Neural cell (in vitro differentiated cells): ENCODE data around the gene USF1. TPM values are rescaled to one million over a fixed set of nuclear protein-coding genes. Genes with fewer than 3 reads are reported as not detected.

Experiments
- H2AFZ ChIP-seq: fragments of 200-600, 300-800 bp; sonication (generic), shearing (Covaris generic); 2 replicates; pipeline ENCODE4 v1.6.0; 2014; ENCODE audit warnings: low read depth, mild to moderate bottlenecking, antibody characterized with exemption, low read length, moderate library complexity
- H3F3A ChIP-seq: fragments of 200-600 bp; shearing (Covaris generic); 2 replicates; pipeline ENCODE4 v1.6.1; 2016; ENCODE audit warnings: mild to moderate bottlenecking, moderate library complexity, mixed read lengths, antibody characterized with exemption, low read length; ENCODE audit not compliant: insufficient read depth, poor library complexity, severe bottlenecking
- H3K27ac ChIP-seq: fragments of 200-600, 300-800 bp; sonication (generic), shearing (Covaris generic); 2 replicates; pipeline ENCODE4 v1.5.1; 2014; ENCODE audit warnings: mild to moderate bottlenecking, low read length, moderate library complexity
- H3K27me3 ChIP-seq: fragments of 300-800, 200-600 bp; sonication (generic), shearing (Covaris generic); 2 replicates; pipeline ENCODE4 v1.6.0; 2014; ENCODE audit warnings: mild to moderate bottlenecking, low read depth, low read length, moderate library complexity; ENCODE audit not compliant: insufficient read depth
- H3K36me3 ChIP-seq: fragments of 300-800, 200-600 bp; sonication (generic), shearing (Covaris generic); 2 replicates; pipeline ENCODE4 v1.5.1; 2014; ENCODE audit warnings: mild to moderate bottlenecking, antibody characterized with exemption, low read length, moderate library complexity; ENCODE audit not compliant: insufficient read depth
- H3K4me2 ChIP-seq: fragments of 300-800, 200-600 bp; sonication (generic), shearing (Covaris generic); 2 replicates; pipeline ENCODE4 v1.6.0; 2014; ENCODE audit warnings: mild to moderate bottlenecking, low read length
- H3K4me3 ChIP-seq: fragments of 300-800, 200-600 bp; sonication (generic), shearing (Covaris generic); 2 replicates; pipeline ENCODE4 v1.5.1; 2014; ENCODE audit warnings: mild to moderate bottlenecking, low read length, moderate library complexity
- H3K79me2 ChIP-seq: fragments of 200-600 bp; shearing (Covaris generic); replicated peaks from 2 replicates; pipeline ENCODE4 v1.6.0; 2014; ENCODE audit warnings: mild to moderate bottlenecking, low read length, moderate library complexity; ENCODE audit not compliant: insufficient read depth
- H3K9ac ChIP-seq: fragments of 300-800, 200-600 bp; sonication (generic), shearing (Covaris generic); 2 replicates; pipeline ENCODE4 v1.6.1; 2016; ENCODE audit warnings: mild to moderate bottlenecking, low read length, mixed read lengths
- H3K9me2 ChIP-seq: fragments of 200-600 bp; shearing (Covaris generic); 2 replicates; pipeline ENCODE4 v1.6.1; 2016; ENCODE audit warnings: mild to moderate bottlenecking, low read length, mixed read lengths; ENCODE audit not compliant: insufficient read depth
- H3K9me3 ChIP-seq: fragments of 200-600, 300-800 bp; sonication (generic), shearing (Covaris generic); 2 replicates; pipeline ENCODE4 v1.6.1; 2016; ENCODE audit warnings: mild to moderate bottlenecking, mixed run types, low read length, moderate library complexity, mixed read lengths
- H4K20me1 ChIP-seq: fragments of 200-600 bp; shearing (Covaris generic); 2 replicates; pipeline ENCODE4 v1.6.1; 2016; ENCODE audit warnings: mild to moderate bottlenecking, mixed run types; ENCODE audit not compliant: insufficient read depth
- EP300 ChIP-seq: fragments of 450-650 bp; conservative IDR thresholded peaks from 2 replicates; pipeline ENCODE4 v1.6.1; 2014; ENCODE audit warnings: antibody characterized with exemption, mild to moderate bottlenecking, moderate library complexity; ENCODE audit not compliant: poor library complexity, severe bottlenecking
- EZH2 ChIP-seq: fragments of 200-600, 300-800 bp; shearing (Covaris generic), sonication (generic); IDR thresholded peaks from 2 replicates; pipeline ENCODE4 v1.6.1; 2014; ENCODE audit warnings: antibody characterized with exemption, low read length, borderline replicate concordance, mild to moderate bottlenecking; ENCODE audit not compliant: insufficient read depth, poor library complexity, severe bottlenecking
- MXI1 ChIP-seq: fragments of 450-650 bp; conservative IDR thresholded peaks from 2 replicates; pipeline ENCODE4 v1.6.1; 2014; ENCODE audit warnings: antibody characterized with exemption, mild to moderate bottlenecking; ENCODE audit not compliant: poor library complexity, severe bottlenecking
- POLR2AphosphoS5 ChIP-seq: IDR thresholded peaks from 2 replicates; pipeline ENCODE4 v1.6.1; 2012
- RAD21 ChIP-seq: fragments of 450-650 bp; conservative IDR thresholded peaks from 2 replicates; pipeline ENCODE4 v1.6.1; 2014; ENCODE audit warnings: antibody characterized with exemption, mild to moderate bottlenecking, moderate library complexity
- SMC3 ChIP-seq: fragments of 450-650 bp; conservative IDR thresholded peaks from 2 replicates; pipeline ENCODE4 v1.6.1; 2014; ENCODE audit warnings: antibody characterized with exemption, mild to moderate bottlenecking, moderate library complexity; ENCODE audit not compliant: poor library complexity
- TAF1 ChIP-seq: IDR thresholded peaks from 2 replicates; pipeline ENCODE4 v1.6.1; 2012; ENCODE audit warnings: low read depth
- polyA plus RNA-seq: library from polyadenylated mRNA; depleted of rRNA; stranded (reverse); fragments of >200 nt; gene quantifications from 2 replicates; pipeline ENCODE4 v1.2.3, GENCODE V29; 2014
- TF ChIP-seq, protein P1 (sequence below): fragments of 450-650 bp; IDR thresholded peaks from 2 replicates; pipeline ENCODE4 v1.5.1; 2014; ENCODE audit warnings: antibody characterized with exemption, mild to moderate bottlenecking, moderate library complexity; ENCODE audit not compliant: poor library complexity, severe bottlenecking
- TF ChIP-seq, protein P2 (sequence below): IDR thresholded peaks from 2 replicates; pipeline ENCODE4 v1.6.1; 2012; ENCODE audit warnings: borderline replicate concordance

Gene USF1
- polyA plus RNA-seq, 1 donor from 2014 or later, result 366 TPM

DNA sequence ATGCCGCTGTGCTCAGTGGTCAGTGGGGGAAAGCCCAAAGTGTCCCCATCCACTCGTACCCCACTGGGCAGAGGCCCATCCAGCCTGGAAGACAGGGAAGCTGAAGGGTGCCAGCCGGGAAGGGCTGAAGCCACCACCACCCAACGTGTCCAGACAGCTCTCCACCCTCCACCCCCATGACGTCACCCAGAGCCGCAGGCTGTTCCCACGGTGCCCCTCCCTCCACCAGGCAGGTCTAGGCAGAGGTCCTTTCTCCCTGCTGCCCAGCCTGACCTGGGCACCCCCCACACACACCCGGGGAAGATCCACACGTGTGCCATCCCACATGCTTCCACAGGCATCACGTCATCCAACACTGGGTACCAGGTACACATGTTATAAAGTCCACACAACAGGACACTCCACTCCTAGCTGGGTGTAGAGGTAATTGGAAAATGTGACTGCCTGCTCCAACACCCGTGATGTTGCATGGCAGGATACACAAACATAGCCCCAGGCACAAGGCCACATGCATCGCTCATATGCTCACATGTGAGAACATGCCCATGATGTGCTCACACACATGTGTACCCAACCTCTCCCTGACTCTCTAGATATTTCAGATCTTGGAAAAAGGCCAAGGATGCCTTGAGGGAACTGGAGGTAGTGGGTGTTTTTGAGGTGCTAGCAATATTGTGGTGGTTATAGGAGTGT lies 29.0 kb upstream of the USF1 start:
- Histone ChIP-seq H4K20me1 (no peaks in the 10 kb centered on the region), H3K9me2 (no peaks in the 10 kb centered on the region), H3K36me3 (no peaks in the 10 kb centered on the region), H3F3A (no peaks in the 10 kb centered on the region), H3K4me3 (no peak overlapping the region), H2AFZ (no peak overlapping the region), H3K4me2 (no peak overlapping the region), H3K27ac (no peak overlapping the region), H3K9me3 (no peaks in the 10 kb centered on the region), H3K9ac (no peak overlapping the region), H3K79me2 (no peaks in the 10 kb centered on the region), H3K27me3 (no peaks in the 10 kb centered on the region)
- TF ChIP-seq, protein P1, sequence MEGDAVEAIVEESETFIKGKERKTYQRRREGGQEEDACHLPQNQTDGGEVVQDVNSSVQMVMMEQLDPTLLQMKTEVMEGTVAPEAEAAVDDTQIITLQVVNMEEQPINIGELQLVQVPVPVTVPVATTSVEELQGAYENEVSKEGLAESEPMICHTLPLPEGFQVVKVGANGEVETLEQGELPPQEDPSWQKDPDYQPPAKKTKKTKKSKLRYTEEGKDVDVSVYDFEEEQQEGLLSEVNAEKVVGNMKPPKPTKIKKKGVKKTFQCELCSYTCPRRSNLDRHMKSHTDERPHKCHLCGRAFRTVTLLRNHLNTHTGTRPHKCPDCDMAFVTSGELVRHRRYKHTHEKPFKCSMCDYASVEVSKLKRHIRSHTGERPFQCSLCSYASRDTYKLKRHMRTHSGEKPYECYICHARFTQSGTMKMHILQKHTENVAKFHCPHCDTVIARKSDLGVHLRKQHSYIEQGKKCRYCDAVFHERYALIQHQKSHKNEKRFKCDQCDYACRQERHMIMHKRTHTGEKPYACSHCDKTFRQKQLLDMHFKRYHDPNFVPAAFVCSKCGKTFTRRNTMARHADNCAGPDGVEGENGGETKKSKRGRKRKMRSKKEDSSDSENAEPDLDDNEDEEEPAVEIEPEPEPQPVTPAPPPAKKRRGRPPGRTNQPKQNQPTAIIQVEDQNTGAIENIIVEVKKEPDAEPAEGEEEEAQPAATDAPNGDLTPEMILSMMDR, result no peak
- TF ChIP-seq EZH2, result no peak
- TF ChIP-seq POLR2AphosphoS5, result no peak
- TF ChIP-seq RAD21, result no peak
- TF ChIP-seq SMC3, result no peak
- TF ChIP-seq, protein P2, sequence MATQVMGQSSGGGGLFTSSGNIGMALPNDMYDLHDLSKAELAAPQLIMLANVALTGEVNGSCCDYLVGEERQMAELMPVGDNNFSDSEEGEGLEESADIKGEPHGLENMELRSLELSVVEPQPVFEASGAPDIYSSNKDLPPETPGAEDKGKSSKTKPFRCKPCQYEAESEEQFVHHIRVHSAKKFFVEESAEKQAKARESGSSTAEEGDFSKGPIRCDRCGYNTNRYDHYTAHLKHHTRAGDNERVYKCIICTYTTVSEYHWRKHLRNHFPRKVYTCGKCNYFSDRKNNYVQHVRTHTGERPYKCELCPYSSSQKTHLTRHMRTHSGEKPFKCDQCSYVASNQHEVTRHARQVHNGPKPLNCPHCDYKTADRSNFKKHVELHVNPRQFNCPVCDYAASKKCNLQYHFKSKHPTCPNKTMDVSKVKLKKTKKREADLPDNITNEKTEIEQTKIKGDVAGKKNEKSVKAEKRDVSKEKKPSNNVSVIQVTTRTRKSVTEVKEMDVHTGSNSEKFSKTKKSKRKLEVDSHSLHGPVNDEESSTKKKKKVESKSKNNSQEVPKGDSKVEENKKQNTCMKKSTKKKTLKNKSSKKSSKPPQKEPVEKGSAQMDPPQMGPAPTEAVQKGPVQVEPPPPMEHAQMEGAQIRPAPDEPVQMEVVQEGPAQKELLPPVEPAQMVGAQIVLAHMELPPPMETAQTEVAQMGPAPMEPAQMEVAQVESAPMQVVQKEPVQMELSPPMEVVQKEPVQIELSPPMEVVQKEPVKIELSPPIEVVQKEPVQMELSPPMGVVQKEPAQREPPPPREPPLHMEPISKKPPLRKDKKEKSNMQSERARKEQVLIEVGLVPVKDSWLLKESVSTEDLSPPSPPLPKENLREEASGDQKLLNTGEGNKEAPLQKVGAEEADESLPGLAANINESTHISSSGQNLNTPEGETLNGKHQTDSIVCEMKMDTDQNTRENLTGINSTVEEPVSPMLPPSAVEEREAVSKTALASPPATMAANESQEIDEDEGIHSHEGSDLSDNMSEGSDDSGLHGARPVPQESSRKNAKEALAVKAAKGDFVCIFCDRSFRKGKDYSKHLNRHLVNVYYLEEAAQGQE, result no peak
- TF ChIP-seq MXI1, result no peak
- no peak for TF ChIP-seq TAF1
- no peak for TF ChIP-seq EP300

DNA sequence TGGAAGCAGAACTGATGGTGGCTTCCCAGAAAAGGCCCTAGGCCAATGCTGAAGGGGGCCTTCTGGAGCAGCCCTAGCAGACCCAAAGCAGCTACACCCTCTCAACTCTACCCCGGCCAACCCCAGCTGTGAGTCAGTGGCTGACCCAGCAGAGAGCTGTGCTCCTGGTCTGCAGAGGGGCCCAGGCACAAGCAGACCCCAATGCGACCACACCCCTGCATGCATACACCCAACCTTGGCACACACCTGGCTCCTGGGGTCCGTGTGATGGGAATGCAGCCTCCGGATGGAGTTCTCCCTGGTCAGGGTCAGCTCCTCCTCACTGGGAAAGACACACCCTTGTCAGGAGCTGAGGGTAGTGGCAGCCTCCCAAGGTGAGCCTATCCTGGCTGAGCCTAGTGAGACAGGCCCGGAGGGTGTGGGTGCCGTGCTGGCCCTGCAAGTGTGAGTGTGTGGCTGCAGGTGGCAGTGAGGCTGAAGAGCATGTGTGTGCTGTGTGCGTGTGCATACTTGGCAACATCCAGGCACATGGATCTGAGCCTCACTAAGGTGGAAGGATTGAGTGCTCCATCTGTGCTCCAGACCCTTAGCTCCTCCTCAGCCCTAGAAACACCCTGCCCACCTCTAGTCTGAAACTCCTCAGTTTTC lies 27.8 kb upstream of the USF1 start:
- Histone ChIP-seq H3K9ac (no peak overlapping the region), H4K20me1 (no peaks in the 10 kb centered on the region), H3K9me3 (no peaks in the 10 kb centered on the region), H3K79me2 (no peaks in the 10 kb centered on the region), H3K27me3 (no peaks in the 10 kb centered on the region), H3K27ac (no peak overlapping the region), H3K4me2 (no peak overlapping the region), H3K36me3 (no peaks in the 10 kb centered on the region), H2AFZ (no peak overlapping the region), H3F3A (no peaks in the 10 kb centered on the region), H3K9me2 (no peaks in the 10 kb centered on the region), H3K4me3 (no peak overlapping the region)
- TF ChIP-seq RAD21 (no peak), TAF1 (no peak), POLR2AphosphoS5 (no peak), EP300 (no peak), SMC3 (no peak), MXI1 (no peak), EZH2 (no peak)
- TF ChIP-seq, protein P2, result no peak
- TF ChIP-seq, protein P1, result no peak
